Stimulated activated CD8-positive, alpha-beta memory T cell treated with anti-CD3 and anti-CD28 coated beads, Interleukin-12 subunit alpha, Interleukin-12 subunit beta, amount 100 ng/mL, for 24 hours (primary cell): ENCODE data around the gene ZFP36L1.

Experiments
- DNase-seq: peaks from one replicate; pipeline ENCODE4 v3.0.0-alpha.2; 2020; ENCODE audit errors: extremely low read depth

The ZFP36L1 gene

DNA sequence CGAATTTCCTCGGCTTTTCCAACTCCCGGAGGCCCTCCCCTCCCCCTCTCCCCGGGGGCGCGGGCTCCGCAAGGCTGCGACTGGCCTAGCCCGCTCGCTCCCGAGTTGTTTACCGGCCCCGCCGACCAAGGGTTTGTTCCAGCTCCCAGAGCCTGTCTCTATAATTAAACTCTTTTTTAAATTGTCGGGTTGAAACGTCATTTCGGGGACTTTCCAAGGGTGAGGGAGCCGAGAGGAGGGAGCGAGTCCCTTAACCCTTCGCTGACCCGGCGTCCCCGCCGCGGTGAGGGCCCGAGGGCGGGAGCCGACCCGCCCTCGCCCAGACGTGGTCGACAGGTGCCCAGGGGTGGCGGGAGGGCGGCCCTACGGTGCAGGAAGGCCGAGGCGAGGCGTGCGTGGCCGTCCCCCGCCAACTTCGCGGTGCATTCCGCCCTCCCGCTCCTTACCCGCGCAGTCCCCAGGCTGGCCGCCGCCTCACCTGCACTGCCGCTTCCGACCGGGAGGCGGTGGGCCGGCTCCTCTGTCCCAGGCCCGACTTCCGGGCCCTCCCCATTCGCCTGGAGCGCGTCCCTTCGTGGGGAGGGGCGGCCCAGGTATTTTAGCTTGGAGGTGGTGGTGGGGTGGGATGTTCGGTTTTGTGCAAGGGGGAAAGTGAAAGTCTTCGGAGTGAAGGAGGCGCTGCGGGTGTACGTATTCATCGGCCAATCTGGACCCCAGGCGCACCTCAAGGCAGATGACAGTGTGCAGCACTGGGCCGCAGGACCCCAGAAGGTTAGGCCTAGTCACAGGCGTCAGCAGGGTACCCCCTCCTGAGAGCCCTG, 2.9 kb upstream of the ZFP36L1 start:
- DNase-seq: no peak

DNA sequence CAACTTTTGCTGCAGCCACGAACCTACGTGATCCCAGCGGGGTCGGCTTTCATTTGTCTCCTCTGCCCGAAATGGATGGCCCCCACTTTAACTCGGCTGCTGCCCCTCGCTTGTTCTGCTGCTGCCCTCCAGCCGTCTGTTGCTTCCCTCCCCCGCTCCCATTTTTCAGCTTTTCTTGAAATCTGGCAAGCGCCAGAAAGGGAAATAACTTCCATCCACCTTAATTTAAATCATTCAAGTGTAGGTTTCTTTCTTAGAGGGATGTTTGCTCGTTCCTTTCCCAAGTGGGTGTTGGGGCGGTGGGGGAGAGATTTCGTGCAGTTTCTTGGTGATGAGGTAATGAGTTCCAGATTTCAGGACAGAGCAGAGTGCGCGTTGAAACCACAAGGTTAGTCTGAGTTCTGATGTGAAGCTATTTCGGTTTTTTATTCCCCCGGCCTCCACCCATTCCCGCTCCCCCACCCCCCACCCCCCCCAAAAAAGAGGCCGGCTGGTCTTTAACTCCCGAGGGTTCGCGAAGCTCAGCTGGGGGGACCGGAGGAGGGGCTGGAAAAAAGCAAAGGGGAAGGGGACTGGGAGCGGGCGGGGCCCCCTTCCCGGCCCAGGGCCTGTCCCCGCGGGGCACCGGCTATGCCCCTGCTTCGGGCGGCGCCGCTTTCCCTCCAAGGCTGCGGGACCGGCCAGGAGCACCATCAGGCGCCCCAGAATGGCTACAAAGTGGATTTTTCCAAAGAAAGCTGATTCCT, 2.2 kb upstream of the ZFP36L1 start:
- DNase-seq: no peak

DNA sequence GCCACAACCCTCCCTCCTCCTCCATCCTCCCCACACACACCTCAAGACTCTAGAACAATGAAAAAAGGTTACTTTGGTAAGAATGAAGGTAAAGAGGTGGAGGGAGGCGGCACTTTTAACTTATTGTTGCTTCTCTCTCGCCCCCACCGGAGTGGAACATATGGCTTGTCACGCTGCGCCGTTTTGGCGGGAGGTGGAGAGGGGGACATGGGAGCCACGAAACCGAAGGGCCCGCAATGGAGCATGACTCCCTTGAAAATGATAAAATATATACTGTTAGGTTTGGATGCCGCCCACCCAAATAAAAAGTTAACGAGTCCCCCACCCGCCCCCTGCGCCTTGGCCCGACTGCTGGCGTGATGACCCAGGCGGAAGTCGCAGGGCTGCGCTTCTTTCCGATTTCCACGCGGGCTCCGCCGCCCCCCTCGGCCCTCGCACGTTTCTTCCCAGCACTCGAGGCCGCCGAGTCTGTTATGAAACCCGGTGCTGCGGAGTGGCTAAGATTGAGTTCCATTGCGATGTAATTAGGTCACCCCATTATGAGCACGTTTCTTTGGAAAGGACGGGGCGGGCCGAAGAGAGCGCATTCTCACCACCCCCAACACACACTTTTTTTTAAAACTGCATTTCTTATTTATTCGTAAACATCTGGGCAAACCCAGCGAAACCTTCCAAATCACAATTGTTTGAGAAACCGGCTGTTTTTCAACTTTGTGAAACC, 1.4 kb upstream of the ZFP36L1 start:
- DNase-seq: no peak

DNA sequence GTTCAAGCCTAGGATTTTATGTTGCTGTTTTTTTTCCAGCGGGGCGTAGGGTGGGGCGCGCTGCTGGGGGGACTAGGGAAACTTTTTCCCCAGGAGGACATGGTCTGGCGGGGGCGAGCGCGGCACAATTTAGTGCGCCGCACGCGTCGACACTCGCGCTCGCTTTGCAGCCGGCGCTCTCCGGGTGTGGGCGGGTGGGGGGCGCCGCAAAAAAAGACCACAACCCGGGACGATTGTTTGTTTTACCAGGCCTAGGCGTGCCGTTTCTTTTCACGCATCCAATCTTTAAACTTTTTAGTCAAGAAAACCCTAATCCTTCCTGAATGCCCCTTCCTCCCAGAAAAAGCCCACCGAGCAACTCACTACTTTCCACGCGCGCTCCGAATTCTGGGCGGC, 865 bp upstream of the ZFP36L1 start:
- no peak for DNase-seq

DNA sequence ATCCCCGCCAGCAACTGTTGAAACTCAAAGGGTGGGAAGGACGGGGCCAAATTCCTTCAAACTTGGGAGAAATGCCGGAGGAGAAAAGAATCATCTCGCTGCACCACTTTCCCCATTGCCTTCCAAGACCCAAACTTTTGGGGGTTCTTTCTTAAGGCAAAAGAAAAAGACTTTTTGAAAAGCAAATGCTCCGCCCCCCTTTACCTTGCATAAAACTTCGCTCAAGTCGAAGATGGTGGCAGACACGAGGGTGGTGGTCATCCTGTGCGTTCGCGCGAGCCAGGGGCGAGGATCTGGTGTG, 239 bp downstream of the ZFP36L1 start:
- DNase-seq: no peak

DNA sequence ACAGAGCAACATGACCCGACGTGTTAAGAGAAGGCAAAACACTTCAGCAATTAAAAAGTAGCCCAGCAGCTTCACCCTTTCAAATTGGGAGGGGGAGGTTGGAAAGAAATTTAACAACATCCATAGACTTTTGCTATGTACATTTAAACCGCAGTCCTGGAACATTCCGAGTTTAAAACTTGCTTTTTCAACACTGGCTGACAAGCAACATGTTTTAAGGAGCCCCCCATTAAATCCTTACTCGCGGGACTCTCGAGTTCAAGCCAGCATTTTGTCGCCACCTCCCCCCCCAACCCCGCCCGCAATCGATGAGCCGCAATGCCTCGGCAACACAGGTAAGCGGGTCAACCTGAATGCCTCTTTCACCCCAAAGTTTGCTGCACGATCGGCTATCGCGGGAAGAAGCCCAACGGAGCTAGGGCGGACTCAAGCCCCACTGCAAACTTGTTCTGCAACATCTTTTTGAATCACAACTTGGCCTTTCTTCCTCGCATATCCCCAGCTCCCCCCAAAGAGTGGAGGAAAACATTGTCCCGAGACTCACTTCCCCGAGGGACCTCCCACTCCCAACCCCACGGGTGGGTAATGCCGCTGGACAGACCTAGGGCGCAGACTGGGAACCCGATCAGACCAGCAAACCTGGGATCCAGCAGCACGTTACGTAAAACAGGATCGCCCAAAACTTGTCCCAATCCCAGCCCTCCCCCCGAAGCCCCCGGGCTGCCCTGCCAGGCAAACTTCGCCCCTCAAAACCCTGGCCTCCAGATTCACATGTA, 777 bp downstream of the ZFP36L1 start:
- no peak for DNase-seq

DNA sequence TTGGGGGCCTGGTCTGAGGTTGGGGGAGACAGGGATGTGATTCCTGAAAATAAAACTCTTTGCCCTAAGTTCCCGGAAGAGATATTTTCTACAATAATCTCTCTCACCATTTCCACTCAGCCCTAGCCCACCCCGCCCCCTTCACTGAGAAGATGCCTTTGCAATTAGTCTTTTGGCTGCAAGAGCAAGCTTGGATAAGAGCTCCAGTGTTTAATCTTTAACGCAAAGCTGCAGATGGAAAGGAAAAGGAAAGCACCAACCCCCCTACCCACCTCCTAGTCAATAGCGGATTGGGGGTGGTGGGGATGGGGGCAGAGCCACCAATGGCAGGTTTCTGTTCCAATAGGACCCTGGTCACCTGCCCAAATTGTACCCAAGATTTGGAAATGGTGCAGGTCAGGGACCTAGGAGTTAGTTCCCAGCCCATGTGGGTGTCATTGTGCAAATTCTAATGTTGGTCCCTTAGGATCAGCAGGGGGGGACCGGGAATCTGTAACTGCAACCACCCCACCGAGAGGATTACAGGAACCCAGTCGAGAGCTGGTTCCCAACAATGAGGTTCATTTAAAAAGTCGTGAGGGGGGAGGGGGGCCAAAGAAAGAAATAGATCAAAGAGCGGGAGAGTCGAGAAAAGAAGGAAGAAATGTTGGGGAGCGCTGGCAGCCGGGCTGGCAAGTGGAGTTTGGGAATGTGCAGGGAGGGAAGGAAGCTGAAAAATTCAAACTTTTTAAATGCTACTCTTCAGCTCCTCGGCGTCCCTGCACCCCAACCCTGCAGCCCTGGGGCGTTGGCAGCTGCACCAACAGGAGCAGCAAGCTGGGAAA, 1.6 kb downstream of the ZFP36L1 start:
- no peak for DNase-seq

DNA sequence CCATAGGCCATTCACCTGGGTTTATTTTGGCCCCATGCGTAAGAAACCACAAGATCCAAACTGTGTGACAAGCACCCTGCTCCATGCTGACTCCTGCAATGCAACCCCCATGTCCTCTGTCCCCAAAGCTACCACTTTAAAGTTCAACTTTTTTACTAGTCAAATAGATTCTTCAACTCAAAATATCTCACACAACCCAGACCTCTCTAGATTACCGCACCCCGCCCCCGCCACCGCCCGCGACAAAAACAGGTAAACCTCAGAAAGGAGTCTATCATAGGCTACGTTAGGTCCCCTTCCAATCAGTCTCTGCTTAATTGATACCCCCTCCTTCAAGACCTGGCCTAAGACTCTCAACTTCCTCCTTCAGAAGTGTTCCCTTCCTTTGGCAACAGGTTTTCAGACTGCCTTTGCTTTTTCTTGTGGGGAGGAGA, 2.2 kb downstream of the ZFP36L1 start:
- no peak for DNase-seq

DNA sequence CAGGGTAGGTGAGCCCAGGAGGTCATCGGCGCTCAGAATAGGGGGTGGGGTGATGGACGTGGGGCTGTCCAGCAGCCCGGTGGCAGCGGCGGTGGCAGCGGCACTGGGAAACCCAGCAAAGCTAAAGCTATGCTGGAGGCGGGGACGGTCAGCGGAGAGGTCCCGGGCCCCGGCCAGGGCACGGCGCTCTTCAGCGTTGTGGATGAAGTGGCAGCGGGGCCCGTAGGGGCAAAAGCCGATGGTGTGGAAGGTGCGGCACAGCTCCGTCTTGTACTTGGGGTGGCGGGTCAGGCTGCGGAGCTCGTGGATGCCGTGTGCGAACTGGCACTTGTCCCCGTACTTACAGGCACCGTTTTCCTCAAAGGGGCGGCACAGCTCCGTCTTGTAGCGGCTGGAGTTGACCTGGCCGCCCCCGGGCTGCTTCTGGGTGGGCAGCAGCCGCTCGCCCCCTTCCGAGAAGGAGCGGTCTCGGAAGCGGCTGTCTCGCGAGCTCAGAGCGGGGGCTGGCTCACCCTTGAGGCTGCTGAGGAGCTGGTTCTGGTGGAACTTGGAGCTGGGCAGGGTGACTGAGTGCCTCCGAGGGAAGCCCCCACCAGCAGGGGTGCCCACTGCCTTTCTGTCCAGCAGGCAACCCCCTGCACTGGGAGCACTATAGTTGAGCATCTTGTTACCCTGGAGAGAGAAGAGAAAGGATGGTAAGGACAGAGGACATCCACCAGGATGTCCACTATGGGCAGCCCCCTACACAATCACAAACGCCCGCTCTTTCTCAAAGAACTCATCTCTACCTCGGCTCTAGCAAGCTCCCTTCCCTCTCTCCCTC, 2.8 kb downstream of the ZFP36L1 start:
- DNase-seq: no peak

DNA sequence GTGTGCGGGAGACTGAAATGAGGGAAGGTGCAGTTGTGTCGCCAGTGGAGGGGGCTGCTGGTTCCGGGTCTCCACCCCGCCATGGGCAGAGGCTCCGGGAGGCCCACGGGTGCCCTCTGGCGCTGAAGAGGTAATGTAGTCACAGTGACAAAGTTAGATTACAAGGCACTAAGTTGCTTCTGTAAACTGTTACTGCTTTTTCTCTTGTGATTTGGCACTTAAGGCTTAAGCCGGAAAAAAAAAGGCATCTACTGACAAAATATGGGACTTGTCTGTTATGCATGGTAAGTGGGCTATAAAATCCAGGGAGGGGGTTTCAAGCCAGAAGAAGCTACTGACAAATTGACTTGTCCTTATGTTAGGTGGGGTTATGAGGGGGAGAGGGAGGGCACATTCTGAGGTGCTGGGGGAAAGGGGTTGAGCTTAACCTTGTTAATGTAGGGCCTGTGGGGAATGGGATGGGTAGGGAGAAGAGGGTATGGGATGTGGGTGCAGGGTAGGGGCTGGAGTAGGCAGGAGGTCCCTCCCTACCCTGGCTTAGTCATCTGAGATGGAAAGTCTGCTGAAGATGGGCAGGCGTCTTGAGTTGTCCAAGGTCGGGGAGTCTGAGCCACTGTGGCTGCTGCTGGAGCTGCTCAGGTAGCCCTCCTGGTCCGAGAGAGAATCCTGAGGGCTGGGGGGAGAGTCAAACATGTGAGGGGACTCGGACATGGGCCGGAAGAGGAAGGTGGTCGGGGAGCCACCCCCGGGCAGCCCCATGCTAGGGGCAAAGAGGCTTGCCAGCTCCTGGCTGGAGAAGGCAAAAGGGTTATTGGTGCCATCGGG, 3.7 kb downstream of the ZFP36L1 start:
- DNase-seq: peak; percentile 71

DNA sequence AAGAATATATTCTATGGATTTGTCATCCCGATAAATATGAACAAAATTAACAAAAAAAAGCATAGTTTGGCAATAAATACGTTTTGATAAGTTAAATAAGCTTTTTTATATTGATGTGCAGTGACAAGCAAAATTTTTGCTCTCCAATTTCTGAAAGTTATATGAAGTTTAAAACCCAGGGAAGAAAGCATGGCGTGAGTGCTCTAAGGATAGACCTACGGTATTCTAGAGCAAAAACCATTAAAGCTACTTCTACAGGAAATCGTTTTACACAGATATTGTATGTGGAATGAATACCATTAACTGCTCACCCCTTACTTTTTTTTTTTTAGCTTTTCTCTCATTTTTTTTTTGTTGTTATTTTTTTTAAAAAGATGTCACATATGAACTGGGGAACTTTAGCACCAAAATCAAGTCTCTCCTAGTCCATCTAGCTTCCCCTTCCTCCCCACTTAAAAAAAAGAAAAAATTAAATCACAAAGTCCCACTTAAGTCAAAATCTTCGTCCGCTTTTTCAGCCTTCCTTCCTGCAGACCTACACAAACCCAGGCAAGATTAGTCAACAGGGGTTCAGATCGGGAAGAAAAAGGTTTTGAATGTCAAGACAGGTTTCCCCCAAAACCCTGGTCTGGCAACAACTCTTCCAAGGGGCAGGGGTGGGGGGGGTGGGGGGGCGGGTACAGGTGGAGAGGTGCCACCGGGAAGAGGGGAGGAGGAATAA, 4.4 kb downstream of the ZFP36L1 start:
- no peak for DNase-seq

DNA sequence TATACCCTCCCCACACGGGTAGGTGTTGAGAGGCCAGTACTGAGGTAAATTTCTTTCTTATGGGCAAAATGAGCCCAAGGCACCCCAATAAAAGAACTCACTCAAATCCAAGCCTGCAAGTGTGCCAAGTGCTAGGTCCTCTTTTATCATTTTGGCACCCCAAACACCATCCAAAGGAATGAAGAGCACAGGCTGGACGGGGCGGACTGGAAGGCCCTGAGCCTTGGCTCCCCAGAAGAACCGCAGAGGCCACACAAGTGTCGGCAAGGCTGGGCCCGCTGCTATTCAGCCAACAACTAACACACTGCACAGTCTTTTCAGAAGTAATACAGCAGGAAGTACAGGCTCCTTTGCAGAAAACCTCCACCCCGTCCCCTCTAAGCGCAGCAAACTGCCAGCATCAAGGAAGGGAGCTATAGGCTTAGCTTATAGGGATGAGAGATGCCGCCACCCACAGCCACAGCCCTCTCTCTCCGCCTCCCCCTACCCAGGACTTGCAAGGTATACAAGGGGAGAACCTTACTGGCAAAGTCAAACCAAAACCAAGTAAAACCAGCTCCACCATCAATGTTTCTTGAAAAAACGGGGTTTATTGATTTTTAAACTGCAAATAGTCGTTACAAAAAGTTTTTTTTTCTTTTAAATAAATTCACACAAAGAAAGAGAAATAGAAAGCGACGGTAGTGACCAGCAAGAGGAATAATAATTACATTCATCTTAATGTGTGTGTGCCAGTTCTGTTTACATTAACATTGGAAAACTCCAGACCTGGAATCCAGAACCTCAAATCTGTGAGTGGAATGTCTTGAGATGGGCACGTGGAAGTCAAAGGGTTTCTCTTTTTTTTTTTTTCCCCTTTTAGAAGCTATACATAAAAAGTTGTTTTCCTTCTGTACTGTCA, 5.5 kb downstream of the ZFP36L1 start:
- DNase-seq: no peak

DNA sequence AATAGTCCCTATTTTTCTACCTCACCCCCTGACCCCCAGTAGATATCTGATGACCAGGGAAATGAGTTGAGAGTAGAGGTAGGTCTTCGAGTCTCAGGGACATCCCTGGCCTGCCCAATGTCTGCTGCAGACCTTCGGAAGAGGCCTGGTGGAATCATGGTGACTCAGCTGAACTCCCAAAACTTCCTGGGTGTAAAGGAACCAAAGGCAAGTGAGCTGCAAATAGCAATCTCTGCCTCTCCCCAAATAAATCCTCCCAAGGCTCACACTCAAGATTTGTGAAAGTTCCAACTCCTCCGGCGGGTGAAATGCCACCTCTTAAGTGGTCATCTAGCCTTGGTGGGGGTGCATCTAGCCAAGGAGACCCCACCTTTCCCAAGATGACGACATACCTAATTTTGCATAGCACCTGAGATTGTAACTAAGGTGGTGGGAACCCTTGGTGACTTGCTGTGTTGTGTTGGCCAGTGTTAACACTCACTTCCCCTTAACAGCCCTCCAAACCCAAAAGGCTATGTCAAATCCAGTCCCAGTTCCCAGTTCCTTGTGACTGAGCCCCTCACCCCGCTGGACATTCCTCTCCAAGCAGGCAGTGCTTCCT, 6.3 kb downstream of the ZFP36L1 start:
- no peak for DNase-seq

DNA sequence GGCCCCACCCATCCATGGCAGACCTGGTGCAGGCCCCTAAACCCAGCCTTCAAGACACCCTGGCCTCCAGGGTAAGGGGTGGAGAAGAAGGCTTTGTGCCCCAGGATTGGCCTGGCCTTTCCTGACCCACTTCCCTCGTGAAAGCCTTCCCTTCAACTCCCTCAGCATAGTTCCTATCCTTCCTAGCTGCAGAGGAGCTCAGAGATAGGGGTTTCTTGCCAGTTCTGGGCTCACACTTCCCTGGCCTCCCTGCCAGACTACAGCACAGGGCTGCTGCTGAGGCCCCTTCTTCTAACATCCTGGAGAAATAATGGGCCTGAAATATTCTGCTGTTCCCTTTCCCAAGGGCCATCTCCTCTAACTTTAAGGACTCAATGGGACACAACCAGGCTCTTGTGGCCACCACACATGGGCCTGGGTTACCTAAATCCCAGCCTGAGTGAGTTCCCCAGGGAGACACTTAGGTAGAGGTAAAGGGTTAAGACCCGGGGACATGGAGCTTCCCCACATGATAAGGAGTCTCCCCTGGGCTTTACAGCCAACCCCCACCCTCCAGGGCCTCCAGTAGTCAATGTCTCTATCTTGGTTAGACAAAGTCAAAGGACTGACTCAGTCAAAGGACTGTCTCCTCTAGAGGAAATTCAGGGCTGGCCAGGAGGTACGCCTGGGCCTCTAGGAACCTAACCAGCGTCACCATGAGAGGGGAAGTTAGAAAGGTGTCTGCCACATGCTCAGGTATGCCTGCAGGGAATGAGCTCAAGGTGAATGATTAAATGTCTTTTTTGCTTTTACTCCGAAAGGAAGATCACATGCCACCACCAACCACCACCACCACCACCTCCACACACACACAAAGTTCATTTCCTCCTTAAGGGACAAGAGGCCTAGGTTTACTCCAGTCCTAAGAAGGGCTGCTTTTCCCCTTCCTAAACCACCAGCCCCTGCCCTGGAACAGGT, 7.1 kb downstream of the ZFP36L1 start:
- DNase-seq: no peak

DNA sequence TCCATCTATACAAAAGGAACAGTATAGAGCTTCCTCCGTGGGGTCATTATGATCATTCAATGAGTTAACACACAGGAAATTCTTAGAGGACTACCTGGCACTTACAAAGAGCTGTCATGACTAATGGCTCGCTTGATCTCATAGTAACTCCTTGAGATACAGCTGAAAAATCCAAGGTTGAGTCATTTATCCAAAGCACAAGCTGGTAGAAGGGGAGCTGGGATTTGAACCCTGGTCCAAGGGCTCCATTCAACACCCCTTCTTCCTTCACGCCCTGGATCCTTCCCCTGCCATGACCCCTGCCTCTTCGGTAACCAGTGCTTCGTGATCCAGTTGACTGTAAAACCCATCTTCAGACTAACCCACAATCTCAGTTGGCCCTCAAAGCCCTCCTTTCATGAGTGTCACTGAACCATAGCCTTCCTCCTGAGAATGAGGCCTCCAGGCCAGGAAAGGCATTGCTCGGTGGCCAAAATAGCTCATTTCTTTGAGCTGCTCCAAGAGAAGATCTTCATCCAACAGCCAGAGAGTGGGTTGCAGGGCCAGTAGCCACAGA, 7.8 kb downstream of the ZFP36L1 start:
- DNase-seq: no peak
